PFSK-1 (cell line): ENCODE measurements around the gene IL1RAP.

Experiments
- FOXP2 ChIP-seq: optimal IDR thresholded peaks from 2 replicates; pipeline ENCODE3; 2011; ENCODE audit warnings: borderline replicate concordance, control low read depth, inconsistent platforms; ENCODE audit not compliant: insufficient read depth; ENCODE audit errors: extremely low read length, extremely low read depth
- POLR2AphosphoS5 ChIP-seq: IDR thresholded peaks from 2 replicates; pipeline ENCODE4 v1.6.1; 2012; ENCODE audit warnings: low read depth, mild to moderate bottlenecking, control low read depth, low read length, moderate library complexity
- SIN3A ChIP-seq: IDR thresholded peaks from 2 replicates; pipeline ENCODE4 v1.6.1; 2012; ENCODE audit warnings: mild to moderate bottlenecking, low read length, moderate library complexity, borderline replicate concordance; ENCODE audit not compliant: insufficient read depth
- TAF1 ChIP-seq: IDR thresholded peaks from 2 replicates; pipeline ENCODE4 v1.6.1; 2012; ENCODE audit warnings: low read length, control low read depth, borderline replicate concordance; ENCODE audit not compliant: insufficient read depth
- TF ChIP-seq, protein P1 (sequence below), 2 experiments: IDR thresholded peaks; 2 replicates each; pipeline versions ENCODE4 v1.6.1 to v1.8.0; 2011 to 2012; ENCODE audit warnings: low read depth in 2 of 2, low read length in 2 of 2, control low read depth in 1 of 2, inconsistent platforms in 1 of 2, mild to moderate bottlenecking in 1 of 2, moderate library complexity in 1 of 2; ENCODE audit not compliant: insufficient read depth in 1 of 2

IL1RAP gene

GRCh38 chr3:190645932-190646460, 132.1 kb downstream of the IL1RAP start:
- TF ChIP-seq, protein P1, sequence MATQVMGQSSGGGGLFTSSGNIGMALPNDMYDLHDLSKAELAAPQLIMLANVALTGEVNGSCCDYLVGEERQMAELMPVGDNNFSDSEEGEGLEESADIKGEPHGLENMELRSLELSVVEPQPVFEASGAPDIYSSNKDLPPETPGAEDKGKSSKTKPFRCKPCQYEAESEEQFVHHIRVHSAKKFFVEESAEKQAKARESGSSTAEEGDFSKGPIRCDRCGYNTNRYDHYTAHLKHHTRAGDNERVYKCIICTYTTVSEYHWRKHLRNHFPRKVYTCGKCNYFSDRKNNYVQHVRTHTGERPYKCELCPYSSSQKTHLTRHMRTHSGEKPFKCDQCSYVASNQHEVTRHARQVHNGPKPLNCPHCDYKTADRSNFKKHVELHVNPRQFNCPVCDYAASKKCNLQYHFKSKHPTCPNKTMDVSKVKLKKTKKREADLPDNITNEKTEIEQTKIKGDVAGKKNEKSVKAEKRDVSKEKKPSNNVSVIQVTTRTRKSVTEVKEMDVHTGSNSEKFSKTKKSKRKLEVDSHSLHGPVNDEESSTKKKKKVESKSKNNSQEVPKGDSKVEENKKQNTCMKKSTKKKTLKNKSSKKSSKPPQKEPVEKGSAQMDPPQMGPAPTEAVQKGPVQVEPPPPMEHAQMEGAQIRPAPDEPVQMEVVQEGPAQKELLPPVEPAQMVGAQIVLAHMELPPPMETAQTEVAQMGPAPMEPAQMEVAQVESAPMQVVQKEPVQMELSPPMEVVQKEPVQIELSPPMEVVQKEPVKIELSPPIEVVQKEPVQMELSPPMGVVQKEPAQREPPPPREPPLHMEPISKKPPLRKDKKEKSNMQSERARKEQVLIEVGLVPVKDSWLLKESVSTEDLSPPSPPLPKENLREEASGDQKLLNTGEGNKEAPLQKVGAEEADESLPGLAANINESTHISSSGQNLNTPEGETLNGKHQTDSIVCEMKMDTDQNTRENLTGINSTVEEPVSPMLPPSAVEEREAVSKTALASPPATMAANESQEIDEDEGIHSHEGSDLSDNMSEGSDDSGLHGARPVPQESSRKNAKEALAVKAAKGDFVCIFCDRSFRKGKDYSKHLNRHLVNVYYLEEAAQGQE (IDR thresholded peaks at IDR 0.05; ENCODE audit: insufficient read depth in 1 of 2, low read depth in 2 of 2, low read length in 2 of 2) = no peak
- no peak for TF ChIP-seq FOXP2
- no peak for TF ChIP-seq TAF1
- no peak for TF ChIP-seq SIN3A
- no peak for TF ChIP-seq POLR2AphosphoS5

DNA sequence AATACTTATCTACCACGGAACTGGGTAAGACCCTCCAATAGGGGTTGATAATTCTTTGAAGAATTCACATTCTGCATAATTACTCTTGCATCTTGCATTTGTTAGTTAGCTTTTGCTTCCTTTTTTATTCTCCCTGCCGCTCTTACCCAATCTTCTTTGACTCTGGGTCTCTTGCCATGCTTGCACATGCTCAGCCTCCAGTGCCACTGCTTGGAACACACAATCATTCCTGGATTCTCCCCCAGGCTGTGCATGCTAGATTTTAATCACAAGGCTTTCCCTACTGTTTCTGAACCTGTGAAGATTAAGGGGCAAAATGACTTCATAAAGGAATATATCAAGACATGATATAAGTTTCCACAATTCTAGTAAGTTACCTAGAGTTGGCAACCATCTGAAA, 133.1 kb downstream of the IL1RAP start:
- TF ChIP-seq FOXP2 (no peak), SIN3A (no peak), POLR2AphosphoS5 (no peak), TAF1 (no peak)
- TF ChIP-seq, protein P1 (IDR thresholded peaks at IDR 0.05; ENCODE audit: insufficient read depth in 1 of 2, low read depth in 2 of 2, low read length in 2 of 2) = no peak

- TF ChIP-seq, protein P1 (IDR thresholded peaks at IDR 0.05; ENCODE audit: insufficient read depth in 1 of 2, low read depth in 2 of 2, low read length in 2 of 2) = no peak
- TF ChIP-seq FOXP2 (no peak), TAF1 (no peak), SIN3A (no peak), POLR2AphosphoS5 (no peak)
These were observed 142.0 kb downstream of the IL1RAP start for GRCh38 chr3:190655933-190656332.

GRCh38 chr3:190658106-190658505, 144.2 kb downstream of the IL1RAP start:
- TF ChIP-seq, protein P1 (IDR thresholded peaks at IDR 0.05; ENCODE audit: insufficient read depth in 1 of 2, low read depth in 2 of 2, low read length in 2 of 2) = no peak
- no peak for TF ChIP-seq POLR2AphosphoS5
- no peak for TF ChIP-seq SIN3A
- TF ChIP-seq TAF1 = no peak
- no peak for TF ChIP-seq FOXP2

DNA sequence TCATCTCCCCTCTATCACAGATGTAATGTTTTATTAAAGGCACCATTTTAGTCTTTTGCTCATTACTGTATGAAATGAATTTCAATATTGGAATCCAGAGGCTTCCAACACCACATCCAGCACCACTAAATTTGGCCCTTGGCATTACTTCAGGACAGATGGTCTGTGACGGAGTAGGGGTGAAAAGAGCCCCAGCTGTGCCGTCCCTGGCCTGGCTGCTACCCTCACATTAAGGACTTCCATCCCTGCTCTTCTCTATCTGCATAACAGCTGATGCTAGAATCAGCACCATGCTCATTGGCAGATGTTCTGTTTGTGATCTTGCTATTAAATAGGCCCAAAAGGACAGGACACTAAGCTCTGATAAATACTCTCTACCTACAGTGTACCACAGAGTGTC, 152.9 kb downstream of the IL1RAP start:
- no peak for TF ChIP-seq SIN3A
- TF ChIP-seq TAF1 = no peak
- TF ChIP-seq, protein P1 (IDR thresholded peaks at IDR 0.05; ENCODE audit: insufficient read depth in 1 of 2, low read depth in 2 of 2, low read length in 2 of 2) = no peak
- no peak for TF ChIP-seq POLR2AphosphoS5
